ENCODE data around the gene SPEG. TPM values are rescaled to one million over a fixed set of nuclear protein-coding genes. Genes with fewer than 3 reads are reported as not detected.

SPEG gene
- total RNA-seq, 1 donor from 2014 or later = 5.6 TPM

GRCh38 chr2:219435701-219436100 is 1.1 kb downstream of the SPEG start:
- no peaks in the 10 kb centered on the region for H3K9me3 ChIP-seq (ENCODE audit: low read depth)
- H4K20me1 ChIP-seq (ENCODE audit: low read depth) = no peaks in the 10 kb centered on the region
- DNase-seq (ENCODE audit: low spot score) = no peak
- peak overlapping the region; percentile 53 for H3K27ac Mint-ChIP-seq
- H3K27me3 Mint-ChIP-seq (ENCODE audit: insufficient read depth, low read depth) = peaks cover 2% of the 10 kb centered on the region
- H3K36me3 ChIP-seq = no peaks in the 10 kb centered on the region
- no peaks in the 10 kb centered on the region for H3K36me3 Mint-ChIP-seq
- peaks cover 12% of the 10 kb centered on the region for H3F3A ChIP-seq (ENCODE audit: low read depth)
- no peaks in the 10 kb centered on the region for H3K9me3 Mint-ChIP-seq
- H3K27me3 ChIP-seq = peaks cover 66% of the 10 kb centered on the region
- TF ChIP-seq EZH2phosphoT487 (IDR thresholded peaks at IDR 0.05) (no peak), EZH2 (IDR thresholded peaks at IDR 0.05) (no peak), CTCF (IDR thresholded peaks at IDR 0.05) (no peak)
- H2AFZ ChIP-seq (replicated peaks) = no peak overlapping the region
- no peaks in the 10 kb centered on the region for H3K79me2 ChIP-seq (ENCODE audit: low read depth)
- H3K9ac ChIP-seq = no peak overlapping the region
- H3K4me2 ChIP-seq = no peak overlapping the region
- H3K4me3 Mint-ChIP-seq = peak overlapping the region; percentile 42
- H3K4me1 ChIP-seq = peaks cover 11% of the 10 kb centered on the region
- peaks cover 7% of the 10 kb centered on the region for H3K4me1 Mint-ChIP-seq
- no peak overlapping the region for H3K4me3 ChIP-seq
- no peak overlapping the region for H3K27ac ChIP-seq

- TF ChIP-seq CTCF (IDR thresholded peaks at IDR 0.05) (no peak), EZH2phosphoT487 (IDR thresholded peaks at IDR 0.05) (no peak)
- Histone ChIP-seq H3K27me3 (peaks cover 74% of the 10 kb centered on the region), H3K4me3 (no peak overlapping the region)
These were observed 1.8 kb downstream of the SPEG start for GRCh38 chr2:219436491-219436890.

GRCh38 chr2:219437141-219437540 is 2.5 kb downstream of the SPEG start:
- H3K9ac ChIP-seq = no peak overlapping the region
- TF ChIP-seq EZH2 (IDR thresholded peaks at IDR 0.05) (no peak), CTCF (IDR thresholded peaks at IDR 0.05) (no peak), EZH2phosphoT487 (IDR thresholded peaks at IDR 0.05) (no peak)
- peaks cover 12% of the 10 kb centered on the region for H3K4me1 Mint-ChIP-seq
- DNase-seq (ENCODE audit: low spot score) = no peak
- H3K27me3 ChIP-seq = peaks cover 80% of the 10 kb centered on the region
- H3K4me3 Mint-ChIP-seq = no peak overlapping the region
- H3K4me2 ChIP-seq = no peak overlapping the region
- no peak overlapping the region for H2AFZ ChIP-seq (replicated peaks)
- H3F3A ChIP-seq (ENCODE audit: low read depth) = peaks cover 12% of the 10 kb centered on the region
- H3K36me3 Mint-ChIP-seq = no peaks in the 10 kb centered on the region
- no peaks in the 10 kb centered on the region for H3K9me3 Mint-ChIP-seq
- H3K9me3 ChIP-seq (ENCODE audit: low read depth) = no peaks in the 10 kb centered on the region
- no peaks in the 10 kb centered on the region for H3K79me2 ChIP-seq (ENCODE audit: low read depth)
- no peak overlapping the region for H3K27ac Mint-ChIP-seq
- H3K4me1 ChIP-seq = peaks cover 11% of the 10 kb centered on the region
- peaks cover 6% of the 10 kb centered on the region for H3K27me3 Mint-ChIP-seq (ENCODE audit: insufficient read depth, low read depth)
- no peaks in the 10 kb centered on the region for H3K36me3 ChIP-seq
- H3K27ac ChIP-seq = no peak overlapping the region
- no peak overlapping the region for H3K4me3 ChIP-seq
- H4K20me1 ChIP-seq (ENCODE audit: low read depth) = no peaks in the 10 kb centered on the region

More at GRCh38 chr2:219436491-219436890, 1.8 kb downstream of the SPEG start:
- H3K27ac Mint-ChIP-seq = no peak overlapping the region
- no peak for DNase-seq (ENCODE audit: low spot score)
- no peak overlapping the region for H3K4me3 Mint-ChIP-seq
- Histone ChIP-seq H3K4me1 (peaks cover 11% of the 10 kb centered on the region), H3K79me2 (ENCODE audit: low read depth) (no peaks in the 10 kb centered on the region), H3K4me2 (no peak overlapping the region), H2AFZ (replicated peaks) (no peak overlapping the region), H3K9me3 (ENCODE audit: low read depth) (no peaks in the 10 kb centered on the region), H4K20me1 (ENCODE audit: low read depth) (no peaks in the 10 kb centered on the region), H3K27ac (no peak overlapping the region), H3K36me3 (no peaks in the 10 kb centered on the region), H3F3A (ENCODE audit: low read depth) (peaks cover 12% of the 10 kb centered on the region), H3K9ac (no peak overlapping the region)
- H3K36me3 Mint-ChIP-seq = no peaks in the 10 kb centered on the region
- peaks cover 12% of the 10 kb centered on the region for H3K4me1 Mint-ChIP-seq
- H3K9me3 Mint-ChIP-seq = no peaks in the 10 kb centered on the region
- peaks cover 6% of the 10 kb centered on the region for H3K27me3 Mint-ChIP-seq (ENCODE audit: insufficient read depth, low read depth)

Measured in neural progenitor cell (in vitro differentiated cells).